ENCODE data around the gene BLTP3A.

DNA sequence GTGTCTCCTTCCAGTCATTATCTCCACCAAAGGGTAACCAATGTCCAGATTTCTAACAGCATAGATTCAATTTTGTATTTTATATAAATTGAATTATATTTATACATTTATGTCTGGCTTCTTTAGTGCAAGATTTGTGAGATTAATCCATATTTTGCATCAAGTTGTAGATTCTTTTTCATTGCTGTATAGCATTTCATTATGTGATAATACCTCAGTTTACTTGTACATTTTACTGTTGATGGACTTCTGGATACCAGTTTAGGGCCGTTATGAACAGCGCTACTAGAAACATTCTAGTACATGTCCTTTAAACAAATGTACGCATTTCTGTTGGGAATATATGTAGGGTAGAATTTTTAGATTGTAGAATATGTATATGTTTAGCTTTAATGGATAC is 6.2 kb downstream of the BLTP3A start:
- TF ChIP-seq, protein P1, sequence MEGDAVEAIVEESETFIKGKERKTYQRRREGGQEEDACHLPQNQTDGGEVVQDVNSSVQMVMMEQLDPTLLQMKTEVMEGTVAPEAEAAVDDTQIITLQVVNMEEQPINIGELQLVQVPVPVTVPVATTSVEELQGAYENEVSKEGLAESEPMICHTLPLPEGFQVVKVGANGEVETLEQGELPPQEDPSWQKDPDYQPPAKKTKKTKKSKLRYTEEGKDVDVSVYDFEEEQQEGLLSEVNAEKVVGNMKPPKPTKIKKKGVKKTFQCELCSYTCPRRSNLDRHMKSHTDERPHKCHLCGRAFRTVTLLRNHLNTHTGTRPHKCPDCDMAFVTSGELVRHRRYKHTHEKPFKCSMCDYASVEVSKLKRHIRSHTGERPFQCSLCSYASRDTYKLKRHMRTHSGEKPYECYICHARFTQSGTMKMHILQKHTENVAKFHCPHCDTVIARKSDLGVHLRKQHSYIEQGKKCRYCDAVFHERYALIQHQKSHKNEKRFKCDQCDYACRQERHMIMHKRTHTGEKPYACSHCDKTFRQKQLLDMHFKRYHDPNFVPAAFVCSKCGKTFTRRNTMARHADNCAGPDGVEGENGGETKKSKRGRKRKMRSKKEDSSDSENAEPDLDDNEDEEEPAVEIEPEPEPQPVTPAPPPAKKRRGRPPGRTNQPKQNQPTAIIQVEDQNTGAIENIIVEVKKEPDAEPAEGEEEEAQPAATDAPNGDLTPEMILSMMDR (conservative IDR thresholded peaks at IDR 0.05) = no peak
- no peak for TF ChIP-seq EZH2 (IDR thresholded peaks at IDR 0.05; ENCODE audit: low read depth)

All from PC-9 (cell line).